Measurements from ENCODE around the gene RO60. TPM values are rescaled to one million over a fixed set of nuclear protein-coding genes. Genes with fewer than 3 reads are reported as not detected.

Gene RO60
- total and polyA plus RNA-seq, 2 of the 13 experiments (the other 11 are each of a cell fraction or from before 2014, with no cell fraction given) = 20.3 to 53.7 TPM

DNA sequence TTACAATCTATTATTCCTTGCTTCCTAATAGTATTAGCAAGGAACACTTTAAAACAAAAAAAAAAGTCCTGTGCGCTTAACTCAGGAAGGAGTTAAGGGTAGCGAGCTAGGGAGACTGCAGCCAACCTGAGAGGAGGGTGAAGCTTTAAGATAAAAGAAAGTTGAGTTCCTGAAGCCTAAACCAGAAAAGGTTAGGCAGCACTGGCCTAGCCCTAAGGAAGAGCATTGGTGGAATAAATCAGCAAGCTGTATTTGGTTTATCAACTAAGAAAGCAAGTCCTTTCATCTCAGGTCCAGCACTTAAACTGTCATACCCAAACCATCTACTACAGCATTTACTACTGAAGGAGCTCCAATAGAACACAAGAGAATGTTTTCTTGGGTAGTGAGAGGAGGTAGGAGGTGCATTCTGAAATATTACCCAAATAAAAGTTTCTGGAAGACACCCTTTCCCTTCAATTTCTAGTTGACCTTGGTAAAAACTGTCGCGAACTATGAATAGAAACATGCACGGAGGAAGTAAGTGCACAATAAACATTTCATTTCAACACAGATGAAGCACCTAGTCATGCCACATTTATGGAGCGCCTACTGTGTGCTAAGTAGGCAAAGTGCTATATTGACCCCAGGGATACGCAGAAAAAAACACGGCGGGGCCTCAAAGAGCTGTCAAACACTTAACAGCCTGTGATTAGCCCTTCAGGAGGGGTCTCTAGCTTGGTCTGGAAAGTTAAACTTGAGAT, 44.5 kb downstream of the RO60 start (continued):
- TF ChIP-seq ZNF674 (CRISPR knock-in tag; IDR thresholded peaks at IDR 0.05; ENCODE audit: low read depth) = no peak
- no peak for TF ChIP-seq JUNB (CRISPR knock-in tag; IDR thresholded peaks at IDR 0.05; ENCODE audit: borderline replicate concordance)
- TF ChIP-seq ZNF337 (CRISPR knock-in tag; IDR thresholded peaks at IDR 0.05; ENCODE audit: borderline replicate concordance, low read depth) = no peak
- TF ChIP-seq ZMYM3 (CRISPR knock-in tag; IDR thresholded peaks at IDR 0.05) = peak; percentile 31; the same call in 1 of the 2 replicates
- 0 out of 2 replicates have a peak, but pooled peaks have one; percentile 12 for TF ChIP-seq ZFP36L1 (CRISPR knock-in tag; IDR thresholded peaks at IDR 0.05)
- TF ChIP-seq, protein P1, sequence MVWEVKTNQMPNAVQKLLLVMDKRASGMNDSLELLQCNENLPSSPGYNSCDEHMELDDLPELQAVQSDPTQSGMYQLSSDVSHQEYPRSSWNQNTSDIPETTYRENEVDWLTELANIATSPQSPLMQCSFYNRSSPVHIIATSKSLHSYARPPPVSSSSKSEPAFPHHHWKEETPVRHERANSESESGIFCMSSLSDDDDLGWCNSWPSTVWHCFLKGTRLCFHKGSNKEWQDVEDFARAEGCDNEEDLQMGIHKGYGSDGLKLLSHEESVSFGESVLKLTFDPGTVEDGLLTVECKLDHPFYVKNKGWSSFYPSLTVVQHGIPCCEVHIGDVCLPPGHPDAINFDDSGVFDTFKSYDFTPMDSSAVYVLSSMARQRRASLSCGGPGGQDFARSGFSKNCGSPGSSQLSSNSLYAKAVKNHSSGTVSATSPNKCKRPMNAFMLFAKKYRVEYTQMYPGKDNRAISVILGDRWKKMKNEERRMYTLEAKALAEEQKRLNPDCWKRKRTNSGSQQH (CRISPR knock-in tag; IDR thresholded peaks at IDR 0.05; ENCODE audit: low read depth) = no peak
- TF ChIP-seq SNRNP70 (IDR thresholded peaks at IDR 0.05; ENCODE audit: low read depth, low read length) = no peak
- no peak for TF ChIP-seq CREB3 (CRISPR knock-in tag; IDR thresholded peaks at IDR 0.05)
- TF ChIP-seq ZKSCAN8 (CRISPR knock-in tag; IDR thresholded peaks at IDR 0.05; ENCODE audit: borderline replicate concordance) = peak; percentile 99
- TF ChIP-seq ELF3 (CRISPR knock-in tag; IDR thresholded peaks at IDR 0.05) = no peak
- peak; percentile 75 for TF ChIP-seq ZKSCAN1 (IDR thresholded peaks at IDR 0.05; ENCODE audit: low read length)
- no peak for TF ChIP-seq ZNF546 (CRISPR knock-in tag; conservative IDR thresholded peaks at IDR 0.05)
- TF ChIP-seq FOXM1 (CRISPR knock-in tag; IDR thresholded peaks at IDR 0.05) = no peak
- TF ChIP-seq, protein P2, sequence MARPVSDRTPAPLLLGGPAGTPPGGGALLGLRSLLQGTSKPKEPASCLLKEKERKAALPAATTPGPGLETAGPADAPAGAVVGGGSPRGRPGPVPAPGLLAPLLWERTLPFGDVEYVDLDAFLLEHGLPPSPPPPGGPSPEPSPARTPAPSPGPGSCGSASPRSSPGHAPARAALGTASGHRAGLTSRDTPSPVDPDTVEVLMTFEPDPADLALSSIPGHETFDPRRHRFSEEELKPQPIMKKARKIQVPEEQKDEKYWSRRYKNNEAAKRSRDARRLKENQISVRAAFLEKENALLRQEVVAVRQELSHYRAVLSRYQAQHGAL (CRISPR knock-in tag; IDR thresholded peaks at IDR 0.05; ENCODE audit: not compliant biosample characterization) = no peak
- TF ChIP-seq ZSCAN9 (CRISPR knock-in tag; IDR thresholded peaks at IDR 0.05; ENCODE audit: borderline replicate concordance) = no peak
- TF ChIP-seq HDAC2 (CRISPR knock-in tag; IDR thresholded peaks at IDR 0.05) = no peak
- TF ChIP-seq ZBTB43 (CRISPR knock-in tag; conservative IDR thresholded peaks at IDR 0.05) = no peak
- no peak for TF ChIP-seq TGIF2 (CRISPR knock-in tag; IDR thresholded peaks at IDR 0.05)
- TF ChIP-seq NONO (IDR thresholded peaks at IDR 0.05) = no peak
- no peak for TF ChIP-seq NONO (CRISPR knock-in tag; conservative IDR thresholded peaks at IDR 0.05)
- TF ChIP-seq ZFP36 (IDR thresholded peaks at IDR 0.05; ENCODE audit: borderline replicate concordance, low read depth, low read length, partially characterized antibody) = no peak
- TF ChIP-seq ZNF552 (CRISPR knock-in tag; IDR thresholded peaks at IDR 0.05; ENCODE audit: borderline replicate concordance) = no peak
- no peak for TF ChIP-seq ATF6 (CRISPR knock-in tag; conservative IDR thresholded peaks at IDR 0.05)
- TF ChIP-seq ZNF558 (CRISPR knock-in tag; IDR thresholded peaks at IDR 0.05; ENCODE audit: borderline replicate concordance) = no peak
- no peak for TF ChIP-seq ZNF343 (CRISPR knock-in tag; IDR thresholded peaks at IDR 0.05)

All from HepG2 (cell line).